NCI-H82 treated with DMSO at 0.1 percent for 48 hours (cell line): Measurements from ENCODE around the gene STK39.
"Not testable (repeated sequence)": the region's sequence is repeated elsewhere in the genome, so short reads cannot be mapped to it uniquely, and the experiment has no call there.

Experiments
- DNase-seq: peaks from one replicate; lab custom pipeline; 2025; ENCODE audit not compliant: unreplicated experiment; lab: John Stamatoyannopoulos, UW

STK39 gene

GRCh38 chr2:168097431-168097830, 150.0 kb downstream of the STK39 start:
- no peak for DNase-seq

DNA sequence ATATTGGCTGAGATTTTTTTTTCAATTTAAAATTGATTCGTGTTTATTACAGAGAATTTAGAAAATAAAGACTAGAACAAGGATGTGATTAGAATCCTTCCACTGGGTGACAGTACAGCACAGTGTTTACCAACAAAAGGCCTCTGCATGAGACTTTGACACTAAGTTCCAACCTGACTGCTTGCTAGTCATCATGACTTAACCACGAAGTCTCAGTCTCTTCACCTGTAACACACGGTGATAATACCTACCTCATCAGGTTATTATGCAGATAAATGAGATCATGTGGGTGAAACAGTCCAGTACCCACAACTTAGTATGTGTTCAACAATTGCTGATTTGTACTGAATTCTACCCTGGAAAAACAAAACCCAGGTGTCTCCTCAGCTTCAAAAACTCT, 151.2 kb downstream of the STK39 start:
- no peak for DNase-seq

- DNase-seq = no peak
Observed at GRCh38 chr2:168091986-168092385, 155.4 kb downstream of the STK39 start.

DNA sequence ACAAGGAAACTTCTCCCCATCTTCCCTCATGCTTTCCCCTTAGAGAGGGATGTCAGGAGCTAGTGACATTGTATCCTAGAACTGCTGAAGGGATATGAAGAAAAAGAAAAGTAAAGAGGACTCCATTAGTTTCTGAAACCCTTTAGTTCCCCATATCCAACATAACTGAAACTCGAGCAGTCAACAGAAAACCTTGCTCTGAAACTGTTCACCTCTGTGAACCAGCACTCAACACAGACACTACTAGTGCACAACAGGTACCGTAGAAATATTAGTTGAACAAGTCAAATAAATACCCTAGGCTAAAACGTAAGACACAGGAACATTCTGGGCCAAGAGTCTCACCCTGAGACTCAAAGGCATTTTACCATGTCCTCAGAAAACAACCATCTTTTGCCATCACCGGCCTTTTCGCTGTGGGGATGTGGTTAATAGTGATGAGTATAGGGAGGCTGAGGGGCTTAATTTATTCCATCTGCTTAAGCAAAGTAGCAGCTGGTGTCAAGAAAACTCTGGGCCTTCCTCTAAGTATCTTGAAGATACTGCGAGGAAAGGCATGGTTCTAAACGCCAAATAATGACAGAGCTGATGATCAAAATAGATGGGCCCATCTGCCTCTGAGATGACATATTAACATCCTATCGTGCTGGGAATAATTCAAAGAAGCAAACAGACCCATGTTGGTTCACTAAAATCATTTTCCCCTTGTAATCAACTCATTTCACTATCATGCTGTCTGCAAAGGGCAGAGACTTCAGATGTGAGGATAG, 156.8 kb downstream of the STK39 start:
- peak; percentile 71 for DNase-seq

DNA sequence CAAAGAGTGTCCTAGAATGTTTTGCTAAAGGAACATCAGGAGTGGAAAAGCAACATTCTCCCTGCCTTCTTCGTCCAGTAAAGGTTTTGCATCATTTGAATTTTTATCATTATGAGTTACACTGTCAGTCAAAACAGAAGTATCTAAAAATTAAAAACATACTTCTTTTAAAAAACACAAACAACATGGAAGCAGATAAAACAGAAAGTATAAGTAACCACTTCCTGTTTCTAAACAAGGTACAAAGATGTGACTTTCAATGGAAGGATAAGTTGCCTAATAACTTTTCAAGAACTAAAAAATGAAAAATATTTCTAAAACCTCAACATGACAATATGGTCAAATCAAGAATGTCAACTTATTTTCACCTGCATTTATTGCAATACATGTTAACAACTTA, 158.2 kb downstream of the STK39 start:
- DNase-seq = no peak

DNA sequence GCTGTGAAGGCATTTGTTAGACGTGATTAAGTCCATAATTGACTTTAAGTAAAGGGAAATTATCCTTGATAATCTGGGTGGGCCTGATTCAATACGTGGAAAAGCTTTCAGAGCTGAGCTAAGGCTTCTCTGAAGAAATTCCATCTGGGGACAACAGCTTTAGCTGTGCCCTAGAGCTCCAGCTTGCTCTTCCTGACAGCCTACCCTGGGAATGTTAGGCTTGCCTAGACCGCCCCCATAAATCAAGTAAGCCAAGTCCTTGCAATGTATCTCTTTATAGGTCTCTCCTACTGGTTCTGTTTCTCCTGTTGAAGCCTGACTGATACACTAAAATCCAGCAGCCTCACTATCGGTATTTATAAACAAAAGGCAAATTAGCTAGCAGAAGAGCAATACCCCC, 160.0 kb downstream of the STK39 start:
- peak; percentile 99 for DNase-seq

DNA sequence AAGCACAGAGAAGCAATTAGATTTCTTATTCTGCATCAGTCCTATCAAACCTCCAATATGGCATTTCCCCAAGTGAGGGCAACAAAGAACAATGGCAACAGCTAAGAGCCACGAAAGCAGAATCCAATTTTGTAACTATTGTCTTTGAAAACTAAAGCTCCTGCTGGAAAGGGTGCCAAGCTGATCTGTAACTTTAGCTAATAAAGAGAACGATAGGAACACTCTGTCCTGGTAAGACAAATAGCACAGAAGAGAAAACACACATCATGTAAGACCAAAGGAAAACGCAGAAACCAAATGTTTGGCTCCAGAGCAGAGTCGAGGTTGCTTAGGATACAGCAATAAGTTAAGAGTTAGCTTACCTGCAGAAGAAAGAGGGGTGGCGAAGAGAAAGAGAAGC, 160.5 kb downstream of the STK39 start:
- DNase-seq = peak; percentile 62

DNA sequence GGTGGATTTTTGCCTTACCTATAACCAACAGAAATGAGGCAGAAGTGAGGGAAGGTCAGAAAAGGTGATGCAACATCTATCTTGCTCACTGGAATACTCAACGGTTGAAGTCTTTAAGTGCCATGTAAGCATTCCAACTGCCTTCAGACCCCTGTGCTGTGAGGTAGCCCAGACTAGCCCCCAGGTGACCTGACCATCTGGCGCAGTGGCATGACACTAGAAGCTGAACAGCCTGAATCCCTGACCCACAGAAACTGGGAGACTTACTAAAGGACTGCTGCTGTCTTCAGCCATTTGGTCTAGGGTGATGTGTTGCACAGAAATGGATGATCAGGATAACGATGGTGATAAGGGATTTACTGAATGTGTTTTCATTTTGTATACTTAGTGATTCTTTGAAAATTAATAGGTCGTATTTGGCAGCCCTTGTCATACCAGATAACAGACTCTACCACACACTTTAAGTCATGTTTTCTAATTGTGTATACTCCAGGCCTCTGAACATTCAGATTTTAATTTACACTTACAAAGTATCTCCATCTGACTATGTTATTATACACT, 161.5 kb downstream of the STK39 start:
- DNase-seq = peak; percentile 85

- DNase-seq = peak; percentile 39
Observed at GRCh38 chr2:168084288-168084687, 163.1 kb downstream of the STK39 start.

- not testable (repeated sequence) for DNase-seq
Observed at GRCh38 chr2:168081452-168081851, 165.9 kb downstream of the STK39 start.

DNA sequence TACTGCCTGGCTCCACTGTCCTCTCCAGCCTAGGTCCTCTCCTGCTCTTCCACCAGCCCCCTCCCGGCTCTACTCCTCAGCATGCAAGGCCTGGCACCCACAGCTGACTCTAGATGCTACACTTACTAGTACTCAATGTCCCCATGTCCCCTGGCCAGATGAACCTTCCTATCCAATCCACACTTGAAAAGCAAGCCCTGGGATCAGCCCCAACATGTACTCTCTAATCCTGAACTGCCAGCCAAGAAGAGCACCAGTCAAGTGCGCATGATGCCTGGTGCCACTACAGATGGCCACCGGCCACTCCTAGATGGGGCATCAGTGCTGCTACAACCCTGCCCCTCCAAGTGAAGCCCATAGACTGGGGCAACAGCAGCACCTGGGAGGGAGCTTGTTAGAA, 168.2 kb downstream of the STK39 start:
- DNase-seq = no peak

GRCh38 chr2:168076731-168077130, 170.7 kb downstream of the STK39 start:
- no peak for DNase-seq

- DNase-seq = no peak
Observed at GRCh38 chr2:168075446-168075845, 171.9 kb downstream of the STK39 start.

DNA sequence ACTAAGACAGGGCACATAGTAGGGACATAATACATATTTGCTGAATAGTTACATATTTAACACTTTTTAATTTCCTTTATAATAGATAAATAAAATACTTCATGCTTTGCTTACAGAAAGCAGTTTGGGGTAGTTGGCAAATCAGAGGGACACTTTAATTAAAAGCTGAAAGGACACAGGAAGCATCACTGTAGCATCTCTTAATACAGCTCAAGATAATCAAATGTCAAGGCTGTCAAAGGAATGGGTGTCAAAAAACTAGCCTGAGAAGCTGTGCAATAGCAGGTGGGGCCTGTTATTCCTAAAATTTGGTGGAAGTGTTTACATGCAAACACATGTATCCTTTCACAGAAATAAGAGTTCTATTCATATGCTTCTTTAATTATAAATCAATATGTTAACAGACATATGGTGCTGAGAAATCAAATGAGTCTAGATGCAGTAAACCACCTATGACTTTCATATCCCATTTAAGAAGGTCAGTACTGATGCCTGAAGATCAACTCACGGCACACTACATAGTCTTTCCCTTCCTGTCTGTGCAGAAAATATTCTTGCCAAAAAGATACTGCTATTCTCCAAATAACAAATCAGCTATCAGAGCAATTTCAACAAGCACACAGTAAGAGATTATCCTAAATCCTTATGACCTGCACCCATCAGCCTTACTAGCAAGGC, 174.6 kb downstream of the STK39 start:
- DNase-seq = no peak

GRCh38 chr2:168064011-168064998, 183.1 kb downstream of the STK39 start:
- no peak for DNase-seq

DNA sequence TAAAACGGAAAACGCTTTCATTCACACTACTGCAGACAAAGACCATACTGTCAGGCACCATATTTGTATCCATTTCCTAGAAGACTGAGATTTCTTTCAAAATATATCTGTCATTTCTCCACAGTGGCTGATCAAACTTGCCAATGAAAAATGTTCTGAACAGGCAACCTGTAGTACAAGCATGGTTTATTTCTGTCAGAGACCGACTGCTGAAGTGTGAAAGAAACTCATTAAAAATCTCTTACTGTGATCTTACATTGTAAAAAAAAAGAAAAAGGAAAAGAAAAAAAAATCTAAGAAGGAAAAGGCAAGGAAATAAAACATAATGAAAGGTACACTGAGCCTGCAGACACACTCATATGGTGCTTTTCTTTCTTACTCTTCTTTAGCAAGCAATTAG, 184.5 kb downstream of the STK39 start:
- DNase-seq = no peak

GRCh38 chr2:168062054-168062453, 185.3 kb downstream of the STK39 start:
- DNase-seq = no peak

- no peak for DNase-seq
Observed at GRCh38 chr2:168060986-168061750, 186.2 kb downstream of the STK39 start.

GRCh38 chr2:168059758-168060157, 187.6 kb downstream of the STK39 start:
- no peak for DNase-seq

DNA sequence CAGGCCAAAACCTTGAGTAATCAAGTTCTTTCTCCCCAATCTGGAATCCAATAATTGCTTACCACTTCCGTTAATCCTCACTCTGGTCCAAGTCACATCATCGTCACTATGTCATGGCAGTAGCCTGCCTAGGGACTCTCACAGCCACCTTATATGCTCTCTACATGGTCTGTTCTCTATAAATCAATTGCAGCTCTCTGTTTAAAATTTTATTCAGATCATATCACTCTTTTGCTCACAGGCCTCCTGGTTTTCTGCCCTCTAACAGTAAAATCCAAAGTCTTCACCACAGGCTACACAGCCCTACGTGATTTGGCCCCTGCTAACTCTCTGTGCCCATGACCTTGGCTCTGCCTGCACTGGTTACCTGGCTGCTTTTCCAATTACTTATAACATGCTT, 188.7 kb downstream of the STK39 start:
- DNase-seq = no peak
